Esophagus muscularis mucosa (tissue), 4 donors: Measurements from ENCODE around the gene TBC1D24. TPM values are rescaled to one million over a fixed set of nuclear protein-coding genes. Genes with fewer than 3 reads are reported as not detected.

Experiments
- DNase-seq: peaks from one replicate; pipeline ENCODE4 v3.0.0-alpha.2; 2017; ENCODE audit errors: extremely low spot score
- H3K27ac ChIP-seq, 4 donors: fragments of 200-600 bp; sonication (generic); replicated peaks in 1 of 4; 1 replicate in 3 of 4; 2 replicates in 1 of 4; pipeline ENCODE4 v1.5.1; 2016 to 2019; ENCODE audit warnings: mild to moderate bottlenecking in 1 of 4
- H3K27me3 ChIP-seq, 4 donors: fragments of 200-600 bp; sonication (generic); one replicate each; pipeline versions ENCODE4 v1.5.1 to v1.6.0; 2016 to 2019
- H3K36me3 ChIP-seq, 4 donors: fragments of 200-600 bp; sonication (generic); one replicate each; pipeline ENCODE4 v1.5.1; 2016 to 2019
- H3K4me1 ChIP-seq, 4 donors: fragments of 200-600 bp; sonication (generic); one replicate each; pipeline ENCODE4 v1.5.1; 2016 to 2019
- H3K4me3 ChIP-seq, 4 donors: fragments of 200-600 bp; sonication (generic); 1 replicate in 2 of 4; 2 replicates in 2 of 4; pipeline ENCODE4 v1.5.1; 2016 to 2019; ENCODE audit warnings: mild to moderate bottlenecking in 4 of 4, moderate library complexity in 1 of 4
- H3K9me3 ChIP-seq, 4 donors: fragments of 200-600 bp; sonication (generic); 1 replicate in 3 of 4; 2 replicates in 1 of 4; pipeline ENCODE4 v1.5.1; 2016 to 2019
- EP300 ChIP-seq: sonication (generic); formaldehyde crosslinking; IDR thresholded peaks from one replicate; pipeline ENCODE4 v1.6.1; 2017; ENCODE audit warnings: antibody characterized with exemption
- POLR2A ChIP-seq: fragments of 450-650 bp; IDR thresholded peaks from one replicate; pipeline ENCODE4 v1.6.1; 2017; ENCODE audit warnings: antibody characterized with exemption, moderate library complexity, mild to moderate bottlenecking, low read depth
- POLR2AphosphoS5 ChIP-seq, 2 donors: sonication (generic); formaldehyde crosslinking; IDR thresholded peaks; one replicate each; pipeline ENCODE4 v1.6.1; 2017; ENCODE audit warnings: antibody characterized with exemption in 2 of 2
- WGBS: methylation state at CpG from one replicate; pipeline ENCODE4 v1.1.5; 2018; 5-methylcytosine and 5-hydroxymethylcytosine counted together
- intact Hi-C: fragments of 100-400 bp; cut with DNase I; formaldehyde crosslinking; loops from one replicate; pipeline ENCODE4 v1.15.1; 2023
- total RNA-seq, 4 donors: library from RNA; depleted of rRNA; stranded (reverse); fragments of >200 nt; gene quantifications; one replicate each; pipeline versions ENCODE4 v1.1.0 to v1.2.1, GENCODE V29; 2016
- TF ChIP-seq, protein P1 (sequence below), 3 experiments: fragments of 200-600 bp in 2 of 3; fragments of 450-650 bp in 1 of 3; sonication (generic) in 2 of 3; IDR thresholded peaks; one replicate each; pipeline ENCODE4 v1.5.1; 2017 to 2019; ENCODE audit warnings: antibody characterized with exemption in 3 of 3, mild to moderate bottlenecking in 2 of 3, moderate library complexity in 1 of 3

The TBC1D24 gene
- total RNA-seq, 4 donors from 2014 or later, result 7.0 to 14.1 (median 11.5) TPM

DNA sequence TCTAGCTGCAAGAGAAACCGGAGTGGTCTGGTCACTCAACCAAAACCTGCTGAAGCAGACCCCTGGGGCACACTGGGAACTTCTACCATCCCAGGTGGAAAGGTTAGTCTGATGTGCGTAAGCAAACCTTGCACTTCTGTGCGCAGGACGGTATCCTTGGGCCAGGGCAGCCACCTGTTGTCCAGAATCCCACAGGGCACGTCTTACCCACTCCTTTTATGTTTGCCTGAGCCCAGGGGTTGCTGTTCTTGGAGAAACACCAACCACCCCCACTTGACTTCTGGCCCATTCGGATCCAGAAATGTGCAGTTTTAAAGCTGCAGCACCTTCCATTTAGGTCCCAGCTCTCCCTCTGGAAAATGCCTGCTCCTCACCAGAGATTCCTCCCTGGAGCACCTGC is 18.7 kb downstream of the TBC1D24 start:
- intact Hi-C loops, result no loop called here
- DNase-seq, result no peak
- WGBS, result 92% methylated on average over 6 of the region's 6 CpGs
- H3K9me3 ChIP-seq, result no peaks in the 10 kb centered on the region
- TF ChIP-seq, protein P1, sequence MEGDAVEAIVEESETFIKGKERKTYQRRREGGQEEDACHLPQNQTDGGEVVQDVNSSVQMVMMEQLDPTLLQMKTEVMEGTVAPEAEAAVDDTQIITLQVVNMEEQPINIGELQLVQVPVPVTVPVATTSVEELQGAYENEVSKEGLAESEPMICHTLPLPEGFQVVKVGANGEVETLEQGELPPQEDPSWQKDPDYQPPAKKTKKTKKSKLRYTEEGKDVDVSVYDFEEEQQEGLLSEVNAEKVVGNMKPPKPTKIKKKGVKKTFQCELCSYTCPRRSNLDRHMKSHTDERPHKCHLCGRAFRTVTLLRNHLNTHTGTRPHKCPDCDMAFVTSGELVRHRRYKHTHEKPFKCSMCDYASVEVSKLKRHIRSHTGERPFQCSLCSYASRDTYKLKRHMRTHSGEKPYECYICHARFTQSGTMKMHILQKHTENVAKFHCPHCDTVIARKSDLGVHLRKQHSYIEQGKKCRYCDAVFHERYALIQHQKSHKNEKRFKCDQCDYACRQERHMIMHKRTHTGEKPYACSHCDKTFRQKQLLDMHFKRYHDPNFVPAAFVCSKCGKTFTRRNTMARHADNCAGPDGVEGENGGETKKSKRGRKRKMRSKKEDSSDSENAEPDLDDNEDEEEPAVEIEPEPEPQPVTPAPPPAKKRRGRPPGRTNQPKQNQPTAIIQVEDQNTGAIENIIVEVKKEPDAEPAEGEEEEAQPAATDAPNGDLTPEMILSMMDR (IDR thresholded peaks at IDR 0.05), result no peak
- TF ChIP-seq POLR2AphosphoS5 (IDR thresholded peaks at IDR 0.05) (no peak), EP300 (no peak), POLR2A (no peak)
- H3K4me3 ChIP-seq, result no peak overlapping the region
- H3K4me1 ChIP-seq, result peaks cover 17 to 19% (median 18%) of the 10 kb centered on the region in 4 donors
- peaks cover 13 to 37% (median 25%) of the 10 kb centered on the region in 4 donors for H3K36me3 ChIP-seq
- H3K27ac ChIP-seq, result no peak overlapping the region
- H3K27me3 ChIP-seq, result no peaks in the 10 kb centered on the region

DNA sequence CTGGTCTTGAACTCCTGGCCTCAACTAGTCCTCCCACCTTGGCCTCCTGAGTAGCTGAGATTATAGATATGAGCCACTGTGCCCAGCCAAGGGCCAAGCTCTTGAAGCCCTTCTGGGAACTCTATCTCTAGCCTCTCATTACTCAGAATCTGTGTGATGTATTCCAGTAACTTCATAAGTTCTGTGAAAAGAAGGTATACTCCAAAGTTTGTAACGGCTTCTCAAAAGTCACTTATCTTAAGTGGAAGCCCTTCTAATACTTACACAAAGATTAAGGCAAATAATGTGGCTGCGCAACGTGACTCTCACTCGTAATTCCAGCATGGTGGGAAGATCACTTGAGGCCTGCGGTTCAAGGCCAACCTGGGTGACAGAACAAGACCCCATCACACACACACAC is 19.7 kb downstream of the TBC1D24 start:
- H3K27ac ChIP-seq, result no peak overlapping the region
- H3K4me3 ChIP-seq, result no peak overlapping the region
- H3K9me3 ChIP-seq, result no peaks in the 10 kb centered on the region
- intact Hi-C loops, result no loop called here
- H3K4me1 ChIP-seq, result peaks cover 20 to 25% (median 23%) of the 10 kb centered on the region in 4 donors
- TF ChIP-seq, protein P1 (IDR thresholded peaks at IDR 0.05), result no peak
- TF ChIP-seq EP300 (no peak), POLR2A (no peak), POLR2AphosphoS5 (IDR thresholded peaks at IDR 0.05) (no peak)
- peaks cover 13 to 46% (median 32%) of the 10 kb centered on the region in 4 donors for H3K36me3 ChIP-seq
- no peaks in the 10 kb centered on the region for H3K27me3 ChIP-seq
- DNase-seq, result no peak
- 95% methylated on average over 5 of the region's 5 CpGs for WGBS

DNA sequence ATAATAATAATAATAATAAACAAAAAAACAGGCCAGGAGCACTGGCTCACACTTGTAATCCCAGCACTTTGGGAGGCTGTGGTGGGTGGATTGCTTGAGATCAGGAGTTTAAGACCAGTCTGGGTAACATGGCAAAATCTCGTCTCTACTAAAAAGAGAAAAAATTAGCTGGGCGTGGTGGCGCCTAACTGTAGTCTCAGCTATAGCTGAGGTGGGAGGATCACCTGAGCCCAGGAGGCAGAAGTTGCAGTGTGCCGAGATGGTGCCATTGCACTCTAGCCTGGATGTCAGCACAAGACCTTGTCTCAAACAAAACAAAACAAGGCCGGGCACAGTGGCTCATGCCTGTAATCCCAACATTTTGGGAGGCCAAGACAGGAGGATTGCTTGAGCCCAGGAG is 20.1 kb downstream of the TBC1D24 start:
- no peak for DNase-seq
- Histone ChIP-seq H3K4me1 (peaks cover 20 to 25% (median 23%) of the 10 kb centered on the region in 4 donors), H3K27ac (no peak overlapping the region), H3K36me3 (peaks cover 13 to 49% (median 32%) of the 10 kb centered on the region in 4 donors), H3K4me3 (no peak overlapping the region), H3K9me3 (no peaks in the 10 kb centered on the region), H3K27me3 (no peaks in the 10 kb centered on the region)
- 94% methylated on average over 5 of the region's 5 CpGs for WGBS
- TF ChIP-seq POLR2A (no peak), POLR2AphosphoS5 (IDR thresholded peaks at IDR 0.05) (no peak), EP300 (no peak)
- TF ChIP-seq, protein P1 (IDR thresholded peaks at IDR 0.05), result no peak
- intact Hi-C loops, result no loop called here

DNA sequence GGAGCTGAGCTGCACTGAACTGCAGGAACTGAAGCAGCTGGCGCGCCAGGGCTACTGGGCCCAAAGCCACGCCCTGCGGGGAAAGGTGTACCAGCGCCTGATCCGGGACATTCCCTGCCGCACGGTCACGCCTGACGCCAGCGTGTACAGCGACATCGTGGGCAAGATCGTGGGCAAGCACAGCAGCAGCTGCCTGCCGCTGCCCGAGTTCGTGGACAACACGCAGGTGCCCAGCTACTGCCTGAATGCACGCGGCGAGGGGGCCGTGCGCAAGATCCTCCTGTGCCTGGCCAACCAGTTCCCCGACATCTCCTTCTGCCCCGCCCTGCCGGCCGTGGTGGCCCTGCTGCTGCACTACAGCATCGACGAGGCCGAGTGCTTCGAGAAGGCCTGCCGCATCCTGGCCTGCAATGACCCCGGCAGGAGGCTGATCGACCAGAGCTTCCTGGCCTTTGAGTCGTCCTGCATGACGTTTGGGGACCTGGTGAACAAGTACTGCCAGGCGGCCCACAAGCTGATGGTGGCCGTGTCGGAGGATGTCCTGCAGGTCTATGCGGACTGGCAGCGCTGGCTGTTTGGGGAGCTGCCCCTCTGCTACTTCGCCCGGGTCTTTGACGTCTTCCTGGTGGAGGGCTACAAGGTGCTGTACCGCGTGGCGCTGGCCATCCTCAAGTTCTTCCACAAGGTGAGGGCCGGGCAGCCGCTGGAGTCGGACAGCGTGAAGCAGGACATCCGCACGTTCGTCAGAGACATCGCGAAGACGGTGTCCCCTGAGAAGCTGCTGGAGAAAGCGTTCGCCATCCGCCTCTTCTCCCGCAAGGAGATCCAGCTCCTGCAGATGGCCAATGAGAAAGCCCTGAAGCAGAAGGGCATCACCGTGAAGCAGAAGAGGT is 21.5 kb downstream of the TBC1D24 start:
- Histone ChIP-seq H3K9me3 (no peaks in the 10 kb centered on the region), H3K4me3 (no peak overlapping the region), H3K27me3 (no peaks in the 10 kb centered on the region), H3K36me3 (peaks cover 13 to 46% (median 30%) of the 10 kb centered on the region in 4 donors), H3K4me1 (peaks cover 27 to 32% (median 30%) of the 10 kb centered on the region in 4 donors), H3K27ac (peak overlapping the region in 2 of 4 donors; percentile 23 to 31)
- intact Hi-C loops, result no loop called here
- DNase-seq, result no peak
- WGBS, result 96% methylated on average over 32 of the region's 62 CpGs
- TF ChIP-seq POLR2A (no peak), EP300 (no peak)

DNA sequence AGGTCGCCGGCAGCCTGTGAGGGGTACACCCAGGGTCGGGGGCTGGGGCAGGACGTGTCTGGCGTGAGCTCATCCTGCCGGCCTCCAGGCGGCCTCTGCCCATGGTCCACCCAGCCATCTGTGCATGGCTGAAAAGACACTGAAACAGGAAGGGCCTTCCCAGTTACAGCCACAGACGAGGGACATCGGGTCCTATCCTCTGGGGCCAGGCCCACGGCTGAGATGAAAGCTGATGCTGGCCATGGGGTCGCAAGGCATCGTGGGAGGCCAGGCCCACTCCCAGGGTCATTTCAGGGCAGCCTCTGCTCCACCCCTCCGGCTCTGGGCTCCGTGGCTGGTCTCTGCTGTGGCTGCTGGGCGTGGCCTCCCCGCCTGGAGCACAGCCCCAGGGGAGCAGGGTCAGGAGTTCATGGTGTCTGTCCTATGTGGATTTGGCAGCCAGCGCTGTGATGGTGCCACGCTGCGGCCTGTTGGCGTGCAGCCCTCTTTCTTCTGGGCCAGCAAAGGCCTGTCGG is 22.2 kb downstream of the TBC1D24 start:
- H3K27ac ChIP-seq, result peak overlapping the region in 3 of 4 donors; percentile 23 to 43 (median 31)
- DNase-seq, result no peak
- 60% methylated on average over 12 of the region's 21 CpGs for WGBS
- H3K4me1 ChIP-seq, result peaks cover 34 to 39% (median 37%) of the 10 kb centered on the region in 4 donors
- H3K9me3 ChIP-seq, result no peaks in the 10 kb centered on the region
- intact Hi-C loops, result no loop called here
- H3K27me3 ChIP-seq, result no peaks in the 10 kb centered on the region
- no peak overlapping the region for H3K4me3 ChIP-seq
- H3K36me3 ChIP-seq, result peaks cover 13 to 46% (median 30%) of the 10 kb centered on the region in 4 donors
- TF ChIP-seq, protein P1 (IDR thresholded peaks at IDR 0.05), result no peak
- peak; percentile 8 to 15 for TF ChIP-seq POLR2AphosphoS5 (IDR thresholded peaks at IDR 0.05)
- TF ChIP-seq POLR2A, result no peak
- TF ChIP-seq EP300, result no peak
